CD4-positive, alpha-beta T cell treated with Interleukin-12 subunit alpha and Interleukin-12 subunit beta, for 1 hour (primary cell): ENCODE results near the gene SEC23A.
"Not testable (repeated sequence)": the region's sequence is repeated elsewhere in the genome, so short reads cannot be mapped to it uniquely, and the experiment has no call there.

Source experiments
- DNase-seq: peaks from one replicate; pipeline ENCODE4 v3.0.0-alpha.2; 2020

The SEC23A gene

DNA sequence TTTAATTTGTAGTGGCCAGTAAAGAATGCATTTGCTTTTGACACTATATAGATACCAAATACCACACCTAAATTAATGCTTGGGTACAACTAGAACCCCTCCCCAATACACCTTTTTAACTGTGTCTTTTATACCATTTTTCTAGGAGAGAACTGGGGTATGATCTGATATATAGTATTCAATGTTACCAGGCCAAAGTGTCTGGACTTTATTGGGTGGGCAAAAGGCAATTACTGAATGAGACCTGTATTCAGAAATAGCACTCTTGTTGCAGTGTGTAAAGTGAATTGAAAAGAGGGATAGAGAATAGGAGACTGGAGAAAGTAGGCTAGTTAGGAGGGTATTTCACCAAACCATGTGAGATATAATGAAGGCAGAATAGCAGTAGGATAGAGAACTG lies 74.4 kb downstream of the SEC23A start:
- DNase-seq, result no peak

DNA sequence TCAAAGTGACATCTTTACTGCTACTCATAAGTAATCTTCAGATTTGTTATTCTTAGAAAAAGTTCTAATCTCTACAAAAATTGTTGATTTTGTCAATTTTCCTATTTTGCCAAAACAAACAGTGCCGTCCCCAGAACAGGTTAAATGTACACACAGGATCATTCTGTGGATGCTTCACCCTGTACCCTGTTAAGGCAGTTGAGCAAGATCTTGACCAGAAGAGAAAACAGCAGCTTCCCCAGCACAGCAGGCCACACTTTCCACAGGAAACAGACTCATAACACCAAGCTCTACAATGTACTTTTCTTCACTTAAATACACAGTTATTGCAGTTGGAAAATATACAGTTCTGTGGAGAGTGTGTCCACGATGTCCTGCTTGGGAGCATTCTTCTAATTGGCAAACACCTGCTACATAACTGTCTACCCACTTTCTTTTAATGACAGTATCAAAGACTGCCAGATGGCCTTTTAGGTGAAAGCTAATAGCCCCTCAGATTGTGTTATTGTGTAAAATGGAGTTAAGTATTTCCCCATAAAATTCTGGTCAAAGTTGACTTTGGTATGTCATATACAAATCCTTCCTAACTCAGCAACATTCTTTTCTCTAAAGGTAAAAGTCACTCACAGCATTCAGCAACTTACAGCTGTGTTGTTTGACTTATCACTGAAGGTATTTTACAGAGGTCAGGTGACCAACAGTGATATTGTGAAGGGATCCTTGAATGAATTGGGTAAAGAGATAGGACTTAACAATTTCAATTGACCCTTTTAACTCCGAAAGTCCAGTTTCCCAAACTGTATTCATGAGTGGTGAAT lies 77.0 kb downstream of the SEC23A start:
- no peak for DNase-seq

DNA sequence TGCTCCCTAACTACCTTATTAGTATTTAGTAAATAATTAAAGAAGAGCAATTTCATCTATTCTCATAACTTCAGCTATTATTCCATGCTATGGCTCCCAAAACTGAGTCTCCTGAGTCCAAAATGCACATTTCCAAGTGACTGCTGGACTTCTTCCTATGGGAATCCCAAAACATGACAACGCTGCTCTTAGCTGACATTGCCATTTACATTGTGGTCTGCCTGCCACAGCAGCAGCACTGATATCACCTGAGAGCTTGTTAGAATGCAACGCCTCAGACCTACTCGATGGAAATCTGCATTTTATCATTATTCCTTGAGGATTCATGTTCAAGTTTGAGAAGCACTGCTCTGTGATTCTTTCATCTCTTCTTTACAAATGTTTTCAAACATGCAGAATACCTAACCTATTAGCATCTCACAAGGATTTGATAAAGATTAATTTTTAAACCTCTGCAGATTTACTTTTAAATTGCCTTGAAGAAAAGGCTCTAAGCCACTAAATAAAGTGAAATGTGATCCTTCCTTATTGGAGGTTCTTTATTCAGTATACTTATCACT lies 77.7 kb downstream of the SEC23A start:
- no peak for DNase-seq

DNA sequence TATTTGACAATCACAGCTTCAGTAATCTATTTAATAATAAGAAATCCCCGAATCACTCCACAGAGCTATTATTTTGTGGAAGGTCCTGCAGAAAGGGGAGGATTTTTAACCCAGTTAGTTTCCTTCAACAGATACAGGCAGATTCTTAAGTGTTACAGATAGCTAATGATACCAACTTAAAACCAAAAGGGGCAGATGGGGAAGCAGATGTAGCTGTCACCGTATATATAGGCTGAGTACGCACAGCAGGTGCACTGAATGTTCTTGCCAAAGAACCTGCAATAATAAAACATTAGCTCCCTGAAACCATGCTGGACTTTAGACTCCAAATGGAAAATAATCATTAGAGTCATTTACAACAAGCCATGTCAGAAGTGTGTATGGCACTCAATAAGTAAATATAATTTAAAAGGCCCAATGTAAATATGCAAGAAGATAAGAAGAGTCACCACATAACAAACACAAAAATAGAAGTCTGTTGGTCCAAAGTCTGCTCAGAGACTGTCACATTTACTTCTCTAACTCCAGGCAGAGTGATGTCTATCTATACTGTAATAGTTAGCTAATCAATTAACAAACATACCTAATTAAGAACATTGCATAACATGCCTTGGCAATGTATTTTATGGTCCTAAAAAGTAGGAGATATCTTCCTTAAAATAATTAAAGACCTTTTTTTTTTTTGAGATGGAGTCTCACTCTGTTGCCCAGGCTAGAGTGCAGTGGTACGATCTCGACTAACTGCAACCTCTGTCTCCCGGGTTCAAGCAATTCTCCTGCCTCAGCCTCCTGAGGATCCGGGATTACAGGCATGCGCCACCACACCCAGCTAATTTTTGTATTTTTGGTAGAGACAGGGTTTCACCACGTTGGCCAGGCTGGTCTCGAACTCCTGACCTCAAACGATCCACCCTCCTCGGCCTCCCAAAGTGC lies 78.8 kb downstream of the SEC23A start:
- no peak for DNase-seq

DNA sequence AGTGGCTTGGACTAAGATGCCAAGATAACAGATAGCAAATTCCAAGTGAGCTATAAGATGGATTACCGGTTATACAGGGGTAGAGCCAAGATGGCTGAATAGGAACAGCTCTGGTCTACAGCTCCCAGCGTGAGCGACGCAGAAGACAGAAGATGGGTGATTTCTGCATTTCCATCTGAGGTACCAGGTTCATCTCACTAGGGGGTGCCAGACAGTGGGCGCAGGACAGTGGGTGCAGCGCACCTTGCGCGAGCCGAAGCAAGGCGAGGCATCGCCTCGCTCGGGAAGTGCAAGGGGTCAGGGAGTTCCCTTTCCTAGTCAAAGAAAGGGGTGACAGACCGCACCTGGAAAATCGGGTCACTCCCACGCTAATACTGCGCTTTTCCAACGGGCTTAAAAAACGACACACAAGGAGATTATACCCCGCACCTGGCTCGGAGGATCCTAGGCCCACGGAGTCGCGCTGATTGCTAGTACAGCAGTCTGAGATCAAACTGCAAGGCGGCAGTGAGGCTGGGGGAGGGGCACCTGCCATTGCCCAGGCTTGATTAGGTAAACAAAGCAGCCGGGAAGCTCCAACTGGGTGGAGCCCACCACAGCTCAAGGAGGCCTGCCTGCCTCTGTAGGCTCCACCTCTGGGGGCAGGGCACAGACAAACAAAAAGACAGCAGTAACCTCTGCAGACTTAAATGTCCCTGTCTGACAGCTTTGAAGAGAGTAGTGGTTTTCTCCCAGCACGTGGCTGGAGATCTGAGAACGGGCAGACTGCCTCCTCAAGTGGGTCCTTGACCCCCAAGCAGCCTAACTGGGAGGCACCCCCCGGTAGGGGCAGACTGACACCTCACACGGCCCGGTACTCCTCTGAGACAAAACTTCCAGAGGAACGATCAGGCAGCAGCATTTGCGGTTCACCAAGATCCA lies 85.7 kb downstream of the SEC23A start:
- not testable (repeated sequence) for DNase-seq

DNA sequence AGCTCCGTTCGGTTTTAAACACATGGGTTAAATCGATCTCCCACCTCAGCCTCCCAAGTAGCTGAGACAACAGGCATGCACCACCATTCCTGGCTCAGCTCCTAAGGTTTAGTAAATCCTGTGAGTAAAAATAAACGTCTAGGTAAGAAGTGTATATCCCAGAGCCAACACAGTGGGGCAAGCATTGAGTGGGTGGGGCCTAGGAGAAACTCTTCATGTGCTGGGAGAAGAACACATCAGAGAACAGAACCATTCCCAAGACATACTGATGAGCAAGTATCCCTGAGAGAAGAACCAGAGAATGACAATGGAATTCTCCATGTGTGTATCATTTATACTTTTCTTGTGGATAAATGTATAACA lies 86.3 kb downstream of the SEC23A start:
- no peak for DNase-seq

DNA sequence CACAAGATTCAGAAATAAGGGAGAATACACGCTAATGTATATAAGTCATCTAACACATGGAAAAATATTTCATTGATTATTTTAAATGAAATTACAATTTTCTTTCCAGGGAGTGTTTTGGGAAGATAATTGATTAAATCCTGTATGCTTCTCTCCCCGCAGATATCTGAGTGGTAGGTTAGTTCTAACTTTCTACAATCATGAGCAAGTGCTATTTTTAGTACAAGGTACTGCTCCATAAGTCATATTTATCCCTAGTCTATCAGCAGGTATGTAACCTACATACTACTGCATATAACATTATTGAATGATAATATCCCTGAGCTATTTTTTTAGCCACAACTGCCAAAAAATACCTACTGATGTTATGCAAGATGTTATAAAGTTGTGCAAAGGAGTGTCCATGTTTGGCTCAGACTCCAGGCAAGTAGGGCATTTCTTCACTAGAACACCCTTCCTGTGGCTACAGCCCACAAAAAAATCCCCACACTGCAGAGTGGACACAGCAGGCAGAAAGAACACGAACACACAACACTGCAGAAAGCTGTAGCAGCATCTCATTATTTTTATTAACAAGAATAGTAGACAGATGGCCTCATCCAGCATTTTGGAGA lies 87.0 kb downstream of the SEC23A start:
- no peak for DNase-seq

DNA sequence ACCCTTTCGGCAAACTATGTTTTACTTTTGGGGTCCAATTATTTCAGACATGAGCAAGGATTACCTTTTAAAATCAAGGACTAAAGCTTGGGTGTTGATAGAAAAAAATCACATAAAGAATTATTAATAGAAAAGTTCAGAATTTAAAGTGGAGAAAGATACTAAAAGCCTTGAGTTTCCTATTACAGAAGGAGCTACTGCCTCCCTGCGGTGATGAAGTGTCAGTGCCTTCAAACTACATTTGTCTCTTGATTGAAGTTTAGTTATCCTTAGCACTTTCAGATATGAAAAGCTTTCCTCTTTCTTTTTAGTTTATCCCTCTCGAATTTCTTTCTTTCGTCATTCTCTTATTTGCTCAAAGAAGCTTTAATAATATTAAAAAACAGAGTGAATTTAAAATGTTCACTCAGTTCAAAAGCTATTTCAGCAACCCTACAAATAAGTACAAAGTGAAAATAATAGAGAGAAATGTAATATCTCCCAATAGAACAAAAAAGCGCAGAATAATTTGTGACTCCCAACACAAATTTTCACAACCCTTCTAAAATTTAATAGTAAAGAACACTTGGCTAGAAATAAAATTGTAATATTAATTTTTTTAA lies 87.6 kb downstream of the SEC23A start:
- peak; percentile 12 for DNase-seq

DNA sequence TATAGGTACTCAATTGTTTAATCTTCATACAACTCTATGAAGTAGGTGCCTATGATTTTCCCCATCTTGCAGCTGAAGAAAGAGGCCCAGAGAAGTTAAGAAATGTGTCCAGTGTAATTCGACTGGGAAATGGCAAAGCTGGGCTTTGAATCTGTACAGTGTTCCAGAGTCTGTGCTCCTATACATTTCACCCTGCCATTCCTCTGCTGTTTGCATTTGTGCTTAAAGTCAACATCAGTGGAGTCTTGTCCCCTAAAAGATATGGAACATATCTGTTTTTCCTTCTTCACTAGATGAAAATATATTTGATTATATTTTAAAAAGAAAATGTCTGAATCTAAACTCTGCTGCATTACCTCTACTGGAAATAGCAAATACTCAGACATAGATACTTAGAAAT lies 88.6 kb downstream of the SEC23A start:
- no peak for DNase-seq

DNA sequence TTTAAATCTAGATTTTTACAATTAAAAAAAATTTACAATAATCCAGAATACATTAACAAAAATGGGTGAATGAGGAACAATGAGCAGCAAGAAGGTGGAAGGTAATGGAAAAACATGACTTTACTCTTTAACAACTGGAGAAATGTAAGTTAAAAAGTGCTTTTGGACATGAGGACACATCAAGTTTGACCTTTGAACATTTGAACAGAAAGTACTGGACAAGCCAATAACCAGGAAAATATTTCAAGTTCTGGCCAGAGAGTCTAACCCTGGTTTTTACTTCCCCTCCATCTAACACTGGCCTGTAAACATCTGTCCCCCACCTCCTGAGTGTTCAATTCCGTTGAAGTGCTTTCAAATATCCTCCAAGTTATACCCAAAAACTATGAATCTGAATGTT lies 94.1 kb downstream of the SEC23A start:
- DNase-seq, result not testable (repeated sequence)

DNA sequence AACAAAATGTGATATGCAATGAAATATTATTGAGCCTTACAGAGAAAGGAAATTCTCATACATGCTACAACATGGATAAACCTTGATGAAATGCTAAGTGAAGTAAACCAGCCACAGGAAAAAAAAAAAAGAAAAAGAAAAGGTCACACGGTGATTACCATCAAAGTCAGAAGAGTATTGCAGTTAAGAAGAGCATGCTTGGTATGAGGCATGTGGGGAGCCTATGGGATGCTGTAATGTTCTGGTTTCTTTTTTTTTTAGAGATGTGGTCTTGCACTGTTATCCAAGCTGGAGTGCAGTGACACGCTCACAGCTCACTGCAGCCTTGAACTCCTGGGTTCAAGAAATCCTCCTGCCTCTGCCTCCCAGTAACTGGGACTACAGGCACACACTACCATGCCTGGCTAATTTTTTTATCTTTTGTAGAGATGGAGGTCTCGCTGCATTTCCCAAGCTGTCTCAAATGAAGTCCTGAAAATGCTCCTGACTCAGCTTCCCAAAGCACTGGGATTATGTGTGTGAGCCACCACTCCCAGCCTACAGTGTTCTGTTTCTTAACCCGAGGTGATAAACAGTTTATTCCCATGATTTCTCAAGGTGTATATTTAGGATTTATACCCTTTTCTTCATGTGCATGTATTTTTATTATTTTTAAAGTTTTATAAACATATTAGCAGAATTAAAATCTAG lies 96.2 kb downstream of the SEC23A start:
- no peak for DNase-seq

DNA sequence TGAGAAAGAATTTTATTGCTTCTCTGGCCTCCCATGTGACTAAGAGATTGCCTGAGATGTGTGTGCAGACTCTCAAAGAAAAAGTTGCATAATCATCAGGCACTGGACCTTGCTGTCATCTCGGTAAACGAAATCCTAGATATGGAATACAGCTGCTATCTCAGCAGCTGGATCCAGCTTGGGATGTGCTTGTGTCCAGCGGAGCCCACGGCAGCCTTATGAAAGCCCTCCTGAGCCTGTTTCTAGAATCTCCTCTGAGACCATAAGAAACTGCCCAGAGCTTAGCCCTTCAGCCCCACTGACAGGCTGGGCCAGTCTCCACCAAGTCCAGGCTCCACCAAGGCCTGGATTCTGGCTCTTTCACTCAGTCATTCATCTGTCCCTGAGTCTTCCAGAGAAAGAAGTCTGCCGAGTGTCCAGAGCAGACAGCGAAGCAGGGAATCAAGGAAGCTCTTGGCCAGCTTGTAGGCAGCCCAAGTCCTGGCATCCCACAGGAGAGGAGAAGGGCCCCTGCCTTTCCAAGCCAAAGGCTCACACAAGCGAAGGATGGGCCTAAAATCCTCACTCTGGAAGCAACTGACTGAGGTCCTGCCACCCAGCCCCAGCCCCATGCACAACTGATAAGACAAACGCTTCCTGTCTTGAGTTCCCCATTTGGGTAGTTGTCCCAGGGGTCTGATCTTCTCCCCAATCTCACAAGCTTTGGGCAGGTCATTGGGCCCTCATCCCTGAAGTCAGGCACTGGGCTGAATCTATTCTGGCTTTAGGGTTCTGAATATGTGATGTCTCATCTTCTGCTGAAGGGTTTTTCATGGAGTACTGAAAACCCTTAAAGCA lies 97.8 kb downstream of the SEC23A start:
- no peak for DNase-seq

DNA sequence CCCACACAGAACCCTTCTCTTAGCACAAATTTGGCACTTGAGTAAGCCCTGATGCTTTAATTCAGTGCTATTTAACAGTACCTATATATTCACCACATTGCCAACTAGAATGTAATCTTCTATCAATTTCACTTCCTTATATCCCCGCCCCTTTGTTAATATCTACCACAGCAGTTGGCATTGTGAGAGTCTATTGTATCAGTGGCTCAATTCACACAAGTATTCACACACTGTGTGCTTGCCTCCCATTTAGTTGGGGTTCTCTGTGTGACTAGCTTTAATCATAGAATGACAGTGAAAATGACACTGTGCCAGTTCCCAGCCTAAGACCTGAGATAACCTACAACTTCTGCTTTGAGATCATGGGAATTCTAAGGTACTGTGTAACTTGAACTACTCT lies 103.1 kb downstream of the SEC23A start:
- DNase-seq, result no peak

DNA sequence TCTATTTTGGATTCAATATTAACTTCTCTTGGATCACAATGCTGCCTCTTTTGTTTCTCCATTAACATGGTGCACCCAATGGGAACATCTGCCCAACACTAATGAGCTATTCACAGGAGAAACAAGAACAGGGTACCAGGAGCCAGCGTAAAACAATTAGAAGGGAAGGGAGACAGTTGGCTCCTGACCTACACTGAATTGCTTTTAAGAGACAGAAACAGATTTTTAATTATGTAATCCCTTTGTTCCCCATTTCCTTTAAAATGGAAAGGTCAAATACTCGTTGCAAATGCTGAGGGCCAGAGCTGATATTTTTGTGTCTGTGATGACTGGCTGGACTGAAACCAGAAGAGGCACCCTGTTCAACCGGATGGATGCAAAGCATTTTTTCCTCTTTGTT lies 108.3 kb downstream of the SEC23A start:
- no peak for DNase-seq

DNA sequence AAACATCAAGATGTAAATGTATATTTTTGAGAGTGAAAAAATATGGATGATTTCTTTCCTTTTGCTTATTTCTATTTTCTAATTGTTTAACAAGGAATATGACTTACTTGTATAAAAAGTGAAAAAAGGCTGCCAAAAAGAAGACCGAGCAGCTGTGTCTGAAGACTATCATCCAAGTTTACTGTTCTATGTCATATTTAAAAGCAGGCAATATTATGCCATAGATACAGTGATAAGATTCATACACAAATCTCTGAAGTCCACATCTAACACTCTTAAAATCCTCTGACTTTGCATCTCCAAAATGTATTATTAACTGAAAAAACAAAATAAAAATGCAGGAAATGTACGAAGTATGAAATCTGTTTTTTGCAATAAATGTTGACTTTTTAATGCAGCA lies 109.1 kb downstream of the SEC23A start:
- DNase-seq, result no peak

DNA sequence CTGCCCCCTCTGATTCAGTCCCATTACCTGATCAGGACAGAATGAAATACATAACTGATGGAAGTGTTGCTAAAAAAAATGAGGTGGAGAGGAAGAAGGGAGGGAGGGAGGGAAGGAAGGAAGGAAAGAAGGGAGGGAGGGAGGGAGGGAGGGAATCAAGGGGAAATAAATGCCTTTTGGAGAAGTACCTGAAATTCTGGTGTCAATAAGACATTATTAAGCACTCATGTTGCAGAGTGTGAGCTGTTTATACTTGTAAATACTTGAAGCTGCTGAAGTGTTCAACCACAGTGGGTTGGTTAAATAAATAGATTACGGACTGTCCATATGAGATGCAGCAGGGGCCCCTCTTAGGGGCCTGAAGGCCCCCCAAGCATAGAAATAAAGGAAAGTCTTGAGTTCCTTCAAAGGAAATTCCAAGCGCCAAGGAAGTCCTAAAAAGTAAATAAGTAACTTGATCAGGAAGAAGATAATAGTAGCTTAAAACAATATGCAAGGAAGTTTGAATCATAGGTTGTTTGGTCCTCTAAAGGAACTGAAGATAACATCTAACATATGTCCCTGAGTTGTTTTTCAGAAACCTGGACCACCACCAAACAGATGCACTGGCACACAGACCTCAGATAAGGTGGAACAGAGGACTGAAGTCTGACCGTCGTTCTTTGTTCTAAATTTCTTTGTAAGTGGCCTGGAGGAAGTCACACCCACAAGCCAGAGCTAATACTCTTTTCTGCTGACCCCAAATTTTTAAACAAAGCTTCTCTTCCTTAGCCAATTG lies 110.8 kb downstream of the SEC23A start:
- no peak for DNase-seq

DNA sequence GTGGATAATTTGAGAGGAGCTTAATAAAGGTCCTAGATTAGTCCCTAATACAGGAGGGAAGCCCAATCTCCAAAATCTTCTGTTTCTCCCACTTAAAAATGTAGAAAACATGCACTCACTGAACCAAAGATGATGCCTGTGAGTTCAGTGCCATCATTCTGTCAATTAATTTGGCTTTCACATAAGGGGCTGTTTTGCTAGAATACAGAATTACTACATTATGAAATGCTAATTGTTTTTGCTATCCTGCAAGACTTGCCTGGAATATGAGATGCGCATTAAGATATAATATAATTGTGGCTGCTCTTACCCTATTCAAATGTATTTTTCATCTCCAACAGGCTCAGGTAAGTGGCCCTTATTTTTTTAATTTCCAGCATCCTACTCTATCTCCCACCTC lies 111.7 kb downstream of the SEC23A start:
- DNase-seq, result no peak

DNA sequence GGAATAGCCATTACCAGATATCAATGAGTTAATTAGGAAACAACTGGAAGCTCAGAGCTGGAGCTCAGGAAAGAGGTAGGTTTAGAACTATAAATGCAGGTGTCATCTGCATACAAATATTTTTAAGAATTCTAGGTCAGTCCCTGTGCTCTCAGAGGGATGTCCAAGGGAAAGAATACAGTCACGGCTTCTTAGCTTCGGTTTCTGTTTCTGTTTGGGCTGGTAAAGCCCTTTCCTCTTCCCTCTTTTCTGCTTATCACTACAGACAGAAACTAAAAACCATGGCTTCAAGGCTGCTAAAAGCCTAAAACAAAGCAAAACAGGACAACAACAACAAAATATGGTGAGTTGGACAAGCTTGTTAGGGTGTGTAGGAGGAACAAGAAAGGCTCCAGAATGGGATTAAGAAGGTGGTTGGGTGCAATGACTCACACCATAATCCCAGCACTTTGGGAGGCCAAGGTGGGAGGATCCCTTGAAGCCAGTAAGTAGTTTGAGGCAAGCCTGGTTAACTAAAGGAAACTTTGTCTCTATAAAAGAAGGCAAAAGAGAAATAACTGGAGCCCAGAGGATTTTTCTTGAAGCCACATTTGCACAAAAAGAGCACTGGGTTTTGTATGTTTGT lies 113.0 kb downstream of the SEC23A start:
- peak; percentile 5 for DNase-seq

DNA sequence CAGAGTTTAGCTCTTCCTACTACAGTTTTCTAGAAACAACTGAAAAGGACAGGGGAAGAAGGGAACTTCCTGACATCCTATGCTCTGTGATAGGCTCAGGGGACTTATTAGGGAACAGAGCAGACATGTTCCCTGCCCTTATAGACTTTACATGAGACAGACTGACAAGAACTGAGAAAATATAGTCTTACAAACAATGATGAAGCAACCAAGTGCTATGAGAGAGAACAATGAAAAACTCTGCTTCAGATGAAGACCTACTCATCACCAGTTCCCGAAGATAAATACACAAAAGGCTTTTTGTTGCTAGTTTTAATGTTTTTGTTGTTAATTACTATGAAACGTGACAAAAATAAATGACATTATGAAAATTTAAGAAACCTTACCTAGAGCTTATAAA lies 115.3 kb downstream of the SEC23A start:
- no peak for DNase-seq
